K562 (cell line): Measurements from ENCODE around the gene B4GALNT3. TPM values are rescaled to one million over a fixed set of nuclear protein-coding genes. Genes with fewer than 3 reads are reported as not detected.

Experiments
- ATAC-seq: fragments of 200-7000 bp; cut with Tn5 transposase; 3 replicates; pipeline ENCODE4 v1.9.1; 2020; ENCODE audit warnings: moderate library complexity
- BruUV-seq: library from RNA; stranded (reverse); fragments of 400-500 nt; replicated peaks from 2 replicates; lab custom pipeline; 2021; lab: Mats Ljungman, UMichigan
- CTCF ChIA-PET: fragments of 300-600 bp; formaldehyde crosslinking; extraction: SDS; loops from one replicate; lab custom pipeline; 2021; ENCODE audit warnings: low intra/inter-chr PET ratio; lab: Yijun Ruan, JAX
- POLR2A ChIA-PET: fragments of 300-600, 350-650 bp; sonication (Branson Sonifier 250); formaldehyde crosslinking; extraction: SDS; loops from one replicate; lab custom pipeline; 2021; ENCODE audit warnings: antibody characterized with exemption, inconsistent platforms; lab: Yijun Ruan, JAX
- DNase-seq, 4 experiments: peaks; one replicate each; pipeline versions ENCODE4 v3.0.0 to v3.0.0-alpha.2; 2011 to 2018; ENCODE audit warnings: low spot score in 3 of 4, mixed read lengths in 3 of 4; ENCODE audit errors: extremely low read depth in 1 of 4
- FAIRE-seq: peaks from 2 replicates; lab custom pipeline; 2011; peaks lifted over from hg19 to GRCh38; lab: Jason Lieb, UNC
- H2AFZ ChIP-seq: 2 replicates; pipeline ENCODE4 v1.6.0; 2011; ENCODE audit warnings: low read depth, low read length, control low read depth, inconsistent platforms
- H3K27ac ChIP-seq: fragments of 200-600 bp; 3 replicates; pipeline ENCODE4 v1.8.0; 2011; ENCODE audit warnings: low read depth, mild to moderate bottlenecking, control low read depth, inconsistent platforms, low read length, moderate library complexity, mixed read lengths; ENCODE audit errors: extremely low read depth
- H3K27me3 ChIP-seq, 2 experiments: fragments of 300-600 bp in 1 of 2; 2 replicates in 1 of 2; 3 replicates in 1 of 2; pipeline versions ENCODE4 v1.6.0 to v1.8.0; 2011; ENCODE audit warnings: inconsistent platforms in 2 of 2, low read length in 2 of 2, mild to moderate bottlenecking in 1 of 2, mixed read lengths in 1 of 2, moderate library complexity in 1 of 2; ENCODE audit not compliant: control insufficient read depth in 2 of 2, insufficient read depth in 2 of 2
- H3K36me3 ChIP-seq: fragments of 300-600 bp; 3 replicates; pipeline ENCODE4 v1.8.0; 2011; ENCODE audit warnings: mild to moderate bottlenecking, low read length, inconsistent platforms; ENCODE audit not compliant: control insufficient read depth, insufficient read depth
- H3K4me1 ChIP-seq, 2 experiments: fragments of 200-600 bp in 1 of 2; replicated peaks in 1 of 2; 2 replicates in 1 of 2; 3 replicates in 1 of 2; pipeline versions ENCODE4 v1.5.1 to v1.8.0; 2011; ENCODE audit warnings: inconsistent platforms in 2 of 2, low read length in 2 of 2, mild to moderate bottlenecking in 1 of 2, mixed read lengths in 1 of 2, moderate library complexity in 1 of 2; ENCODE audit not compliant: control insufficient read depth in 2 of 2, insufficient read depth in 2 of 2
- H3K4me2 ChIP-seq: 2 replicates; pipeline ENCODE4 v1.6.1; 2011; ENCODE audit warnings: low read length, control low read depth, inconsistent platforms, mixed read lengths; ENCODE audit not compliant: insufficient read depth
- H3K4me3 ChIP-seq: fragments of 200-600 bp; sonication (generic), shearing (Covaris generic); 2 replicates; pipeline ENCODE4 v1.5.1; 2016; ENCODE audit warnings: control low read depth, inconsistent platforms
- H3K79me2 ChIP-seq: fragments of 200-600 bp; 3 replicates; pipeline ENCODE4 v1.8.0; 2011; ENCODE audit warnings: low read length, inconsistent platforms; ENCODE audit not compliant: control insufficient read depth, insufficient read depth
- H3K9ac ChIP-seq, 2 experiments: 2 replicates each; pipeline versions ENCODE4 v1.6.0 to v1.6.1; 2011; ENCODE audit warnings: low read depth in 2 of 2, low read length in 2 of 2, control low read depth in 1 of 2, inconsistent platforms in 1 of 2, mild to moderate bottlenecking in 1 of 2, mixed read lengths in 1 of 2; ENCODE audit not compliant: insufficient read depth in 1 of 2
- H3K9me1 ChIP-seq: one replicate; pipeline ENCODE4 v1.6.0; 2011; ENCODE audit warnings: inconsistent platforms, mild to moderate bottlenecking, low read length, moderate library complexity; ENCODE audit not compliant: control insufficient read depth, insufficient read depth
- H3K9me3 ChIP-seq: replicated peaks from 2 replicates; pipeline ENCODE4 v1.5.1; 2011; ENCODE audit warnings: low read depth, low read length, inconsistent platforms; ENCODE audit not compliant: control insufficient read depth, insufficient read depth
- H4K20me1 ChIP-seq: replicated peaks from 2 replicates; pipeline ENCODE4 v1.6.1; 2011; ENCODE audit warnings: low read length, inconsistent platforms, mixed read lengths; ENCODE audit not compliant: control insufficient read depth, insufficient read depth
- HDAC2 ChIP-seq: fragments of 450-650 bp; IDR thresholded peaks from 2 replicates; pipeline ENCODE4 v1.6.1; 2016; ENCODE audit warnings: mild to moderate bottlenecking
- ILF3 ChIP-seq: fragments of 450-650 bp; IDR thresholded peaks from 2 replicates; pipeline ENCODE4 v1.6.1; 2018; ENCODE audit warnings: antibody characterized with exemption, mild to moderate bottlenecking, moderate library complexity, borderline replicate concordance
- KLF10 ChIP-seq: fragments of 250-450 bp; sonication (Bioruptor Pico); IDR thresholded peaks from 2 replicates; pipeline ENCODE4 v1.6.1; 2021; ENCODE audit warnings: matching md5 sums
- MAFK ChIP-seq: IDR thresholded peaks from 2 replicates; pipeline ENCODE4 v1.6.1; 2011; ENCODE audit warnings: low read length, improper control_type of control experiment
- MTA1 ChIP-seq: fragments of 450-650 bp; IDR thresholded peaks from 2 replicates; pipeline ENCODE4 v1.6.1; 2017; ENCODE audit warnings: borderline replicate concordance
- ZBED1 ChIP-seq: IDR thresholded peaks from 2 replicates; pipeline ENCODE4 v1.6.1; 2014
- ZC3H11A ChIP-seq: IDR thresholded peaks from 2 replicates; pipeline ENCODE4 v1.6.1; 2012; ENCODE audit warnings: low read depth, low read length, improper control_type of control experiment
- ZKSCAN8 ChIP-seq: fragments of 200-800 bp; sonication (Bioruptor generic); IDR thresholded peaks from 2 replicates; pipeline ENCODE4 v1.6.1; 2016; ENCODE audit warnings: missing genetic modification characterization, missing compliant biosample characterization
- ZNF133 ChIP-seq: fragments of 250-450 bp; sonication (Bioruptor Pico); IDR thresholded peaks from 2 replicates; pipeline ENCODE4 v1.4.0; 2020; ENCODE audit warnings: mild to moderate bottlenecking
- ZNF3 ChIP-seq: fragments of 250-450 bp; sonication (Bioruptor Pico); IDR thresholded peaks from 2 replicates; pipeline ENCODE4 v1.5.0; 2021; ENCODE audit warnings: mild to moderate bottlenecking, moderate library complexity
- ZNF511 ChIP-seq: sonication (generic); formaldehyde crosslinking; IDR thresholded peaks from 2 replicates; pipeline ENCODE4 v1.8.0; 2022; ENCODE audit warnings: mild to moderate bottlenecking, missing genetic modification reagents
- ZNF512 ChIP-seq: IDR thresholded peaks from 2 replicates; pipeline ENCODE4 v1.6.1; 2016; ENCODE audit warnings: missing genetic modification characterization, missing compliant biosample characterization
- ZNF655 ChIP-seq: fragments of 250-450 bp; sonication (Bioruptor Pico); IDR thresholded peaks from 2 replicates; pipeline ENCODE4 v1.5.0; 2021
- ZNF764 ChIP-seq: fragments of 250-450 bp; sonication (Bioruptor Pico); IDR thresholded peaks from 2 replicates; pipeline ENCODE4 v1.4.0; 2020; ENCODE audit warnings: low read depth, mild to moderate bottlenecking, moderate library complexity
- WGBS: fragments of 100-300 bp; shearing (Covaris generic); methylation state at CpG from one replicate; pipeline ENCODE4 v1.1.6; 2016; ENCODE audit warnings: low coverage, mixed read lengths; ENCODE audit not compliant: insufficient coverage; ENCODE audit errors: missing lambda C conversion rate; 5-methylcytosine and 5-hydroxymethylcytosine counted together
- in situ Hi-C: fragments of 300-500 bp; cut with MboI; formaldehyde crosslinking; loops from 4 replicates; pipeline ENCODE4 v1.15.0; 2018; ENCODE audit warnings: inconsistent platforms, mixed read lengths
- intact Hi-C: fragments of 100-400 bp; cut with micrococcal nuclease; formaldehyde crosslinking; loops from 2 replicates; pipeline ENCODE4 v1.14.2; 2022
- polyA plus RNA-seq, 8 experiments: library from polyadenylated mRNA; depleted of rRNA in 4 of 8; stranded (reverse) in 5 of 8; unstranded in 3 of 8; fragments of >200 nt; fragmentation: Nextera tagmentation in 2 of 8; fragmentation: Illumina TruSeq in 1 of 8; extraction: Ambion mirVana in 2 of 8; extraction: Trizol in 1 of 8; gene quantifications; 2 replicates each; pipeline versions ENCODE4 v1.2.1 to v1.2.3, GENCODE V29; 2011 to 2014; ENCODE audit warnings: inconsistent platforms in 1 of 8, missing spikeins in 1 of 8
- total RNA-seq, 7 experiments: library from RNA; depleted of rRNA in 6 of 7; stranded (reverse); fragments of >200 nt in 6 of 7; fragmentation: Illumina TruSeq in 2 of 7; extraction: Trizol in 2 of 7; gene quantifications; 2 replicates each; pipeline versions ENCODE4 v1.2.1 to v1.2.3, GENCODE V29; 2011 to 2021; ENCODE audit warnings: low replicate concordance in 1 of 7

The B4GALNT3 gene
- total and polyA plus RNA-seq, 9 of the 15 experiments (the other 6 are each of a cell fraction or from before 2014, with no cell fraction given) = 0.04 to 0.36 (median 0.10) TPM; not detected in 6

- H3K4me1 ChIP-seq = peaks cover 24 to 27% of the 10 kb centered on the region in 2 experiments; a peak in 4 of 5 replicates
- BruUV-seq = no TSS peak
Measured at GRCh38 chr12:583251-583869, 123.6 kb downstream of the B4GALNT3 start.

More at GRCh38 chr12:583251-583869, 123.6 kb downstream of the B4GALNT3 start:
- H3K9me1 ChIP-seq = no peaks in the 10 kb centered on the region
- POLR2A ChIA-PET = no interaction called here
- in situ Hi-C loops (no loop called here), intact Hi-C loops (no loop called here)
- no peaks in the 10 kb centered on the region for H4K20me1 ChIP-seq
- FAIRE-seq (no peak), DNase-seq (no peak), ATAC-seq (no peak)
- no peak overlapping the region for H3K9ac ChIP-seq
- H3K79me2 ChIP-seq = no peaks in the 10 kb centered on the region
- H3K4me2 ChIP-seq = no peak overlapping the region
- CTCF ChIA-PET = no interaction called here
- TF ChIP-seq MAFK = no peak
- no peak for TF ChIP-seq KLF10
- TF ChIP-seq ZC3H11A = no peak
- TF ChIP-seq ZKSCAN8 (CRISPR knock-in tag) = no peak
- TF ChIP-seq ZNF512 (tag) = no peak
- no peak for TF ChIP-seq ZBED1
- no peak for TF ChIP-seq ZNF3
- no peak for TF ChIP-seq ZNF655 (CRISPR knock-in tag)
- no peak for TF ChIP-seq ZNF511
- TF ChIP-seq ZNF133 (CRISPR knock-in tag) = no peak
- no peak for TF ChIP-seq ILF3
- no peak for TF ChIP-seq ZNF764 (CRISPR knock-in tag)
- no peak for TF ChIP-seq MTA1
- TF ChIP-seq HDAC2 = no peak
- H3K9me3 ChIP-seq = peaks cover 1% of the 10 kb centered on the region; the same call in 1 of the 2 replicates
- H2AFZ ChIP-seq = no peak overlapping the region
- no peaks in the 10 kb centered on the region for H3K36me3 ChIP-seq
- no peak overlapping the region for H3K4me3 ChIP-seq
- no peaks in the 10 kb centered on the region for H3K27me3 ChIP-seq
- H3K27ac ChIP-seq = no peak overlapping the region
- WGBS = 62% methylated on average over 7 of the region's 13 CpGs
